ENCODE data around the gene KLHL2. TPM values are rescaled to one million over a fixed set of nuclear protein-coding genes. Genes with fewer than 3 reads are reported as not detected.
"Not testable (repeated sequence)": the region's sequence is repeated elsewhere in the genome, so short reads cannot be mapped to it uniquely, and the experiment has no call there.

Gene KLHL2
- total RNA-seq, 1 experiment from 2014 or later: 12.4 TPM

DNA sequence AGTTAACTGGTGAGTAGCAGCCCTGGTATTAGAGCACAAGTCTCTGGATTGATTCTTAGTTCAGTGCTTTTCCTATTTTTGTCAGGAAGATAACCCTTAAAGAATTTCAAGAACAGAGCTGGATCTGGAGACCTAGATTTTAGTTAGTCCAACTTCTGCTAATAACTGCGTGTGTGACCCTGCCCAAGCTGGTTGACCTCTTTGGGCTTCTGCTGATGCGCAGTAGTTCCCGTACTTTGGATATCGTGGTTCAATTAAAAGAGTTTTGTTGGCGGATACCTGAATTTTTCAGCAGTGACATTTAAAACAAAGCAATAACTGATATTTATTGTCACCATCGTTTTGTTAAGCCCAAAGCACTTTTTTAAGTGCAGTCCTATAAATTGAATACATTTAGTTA is 129.4 kb downstream of the KLHL2 start:
- ATAC-seq (no peak), DNase-seq (ENCODE audit: low spot score) (no peak)
- no peaks in the 10 kb centered on the region for H3K9me3 Mint-ChIP-seq
- CTCF ChIA-PET: interaction anchor here (0.5 to 2.4 kb wide), 2 partner anchors 18 to 205 kb away, joined by 3 to 11 read pairs; no protein-coding TSS in a partner anchor
- H3K36me3 Mint-ChIP-seq: peaks cover 75% of the 10 kb centered on the region
- H3K4me1 Mint-ChIP-seq: peaks cover 34% of the 10 kb centered on the region
- no peaks in the 10 kb centered on the region for H3K27me3 Mint-ChIP-seq (ENCODE audit: low read depth)
- no peak overlapping the region for H3K4me3 Mint-ChIP-seq
- POLR2A ChIA-PET: no interaction called here
- 0 out of 2 replicates have a peak overlapping the region, but pooled peaks have one; percentile 60 for H3K27ac Mint-ChIP-seq
- no peak for TF ChIP-seq NFATC4 (CRISPR knock-in tag; IDR thresholded peaks at IDR 0.05)

DNA sequence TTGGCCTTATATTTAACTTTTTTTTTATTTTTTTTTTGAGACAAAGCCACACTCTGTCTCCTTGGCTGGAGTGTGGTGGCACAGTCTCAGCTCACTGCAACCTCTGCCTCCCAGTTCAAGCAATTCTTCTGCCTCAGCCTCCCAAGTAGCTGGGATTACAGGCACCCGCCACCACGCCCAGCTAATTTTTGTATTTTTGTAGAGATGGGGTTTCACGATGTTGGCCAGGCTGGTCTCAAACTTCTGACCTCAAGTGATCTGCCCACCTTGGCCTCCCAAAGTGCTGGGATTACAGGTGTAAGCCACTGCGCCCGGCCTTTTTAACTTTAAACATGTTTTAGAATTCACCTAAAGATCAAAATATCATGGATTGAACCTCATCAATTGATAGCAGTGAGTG is 135.0 kb downstream of the KLHL2 start:
- ATAC-seq; H3K27me3 Mint-ChIP-seq (ENCODE audit: low read depth); H3K27ac Mint-ChIP-seq; DNase-seq (ENCODE audit: low spot score); H3K4me1 Mint-ChIP-seq; H3K9me3 Mint-ChIP-seq; H3K4me3 Mint-ChIP-seq: not testable (repeated sequence)
- ChIA-PET CTCF (interaction anchor here (1.0 to 7.7 kb wide), 3 partner anchors 9 to 230 kb away, joined by 6 to 123 read pairs (median 10); partner anchors contain the start of gene TMEM192), POLR2A (interaction anchor here (0.6 to 1.4 kb wide), 2 partner anchors 15 to 418 kb away, joined by 3 to 7 read pairs (median 4); partner anchors contain the start of gene MSMO1)
- H3K36me3 Mint-ChIP-seq: peaks cover 41% of the 10 kb centered on the region

DNA sequence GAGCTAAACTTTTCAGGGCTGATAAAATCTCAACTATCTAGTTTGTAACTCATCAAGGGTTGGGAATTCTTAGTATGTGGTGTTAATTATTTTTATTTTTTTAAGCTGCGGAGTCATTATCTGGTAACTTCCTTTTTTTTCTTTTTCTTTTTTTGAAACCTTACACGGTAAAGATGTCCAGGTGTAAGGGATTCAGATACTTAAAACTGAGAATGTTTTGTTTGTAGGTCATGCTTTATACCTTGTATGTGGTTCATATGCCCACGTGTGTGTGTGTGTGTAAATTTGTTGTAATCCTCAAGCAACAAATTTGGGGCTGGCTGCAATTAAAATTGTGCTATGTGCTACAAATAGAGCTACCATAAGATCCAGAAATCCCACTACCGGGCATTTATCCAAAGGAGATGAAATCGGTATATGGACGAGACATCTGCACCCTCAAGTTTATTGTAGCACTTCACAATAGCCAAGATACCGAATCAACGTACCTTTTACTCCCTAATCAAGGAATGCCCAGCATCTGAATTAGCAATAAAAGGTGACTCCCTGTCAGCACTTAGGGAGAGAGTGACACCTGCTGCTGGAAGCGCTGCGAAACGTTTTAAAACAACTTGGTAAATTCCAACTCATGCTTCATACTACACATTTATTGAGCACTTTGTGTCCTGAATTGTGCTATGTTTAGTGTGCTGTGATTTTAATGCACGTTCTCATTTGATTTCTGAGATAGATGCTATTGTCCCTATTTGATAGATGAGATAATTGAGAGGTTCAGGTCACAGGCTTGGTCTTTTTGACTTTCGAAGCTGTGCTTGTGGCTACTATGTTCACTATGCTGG is 136.2 kb downstream of the KLHL2 start:
- Mint-ChIP-seq H3K4me3 (no peak overlapping the region), H3K27ac (0 out of 2 replicates have a peak overlapping the region, but pooled peaks have one; percentile 70), H3K36me3 (peaks cover 33% of the 10 kb centered on the region), H3K9me3 (no peaks in the 10 kb centered on the region), H3K4me1 (no peaks in the 10 kb centered on the region), H3K27me3 (ENCODE audit: low read depth) (no peaks in the 10 kb centered on the region)
- ATAC-seq (peak; percentile 70), DNase-seq (ENCODE audit: low spot score) (no peak)
- 0 out of 2 replicates have a peak, but pooled peaks have one; percentile 29 for TF ChIP-seq ETV6 (CRISPR knock-in tag; IDR thresholded peaks at IDR 0.05)
- TF ChIP-seq ZNF138 (CRISPR knock-in tag; conservative IDR thresholded peaks at IDR 0.05): no peak
- TF ChIP-seq, protein P1, sequence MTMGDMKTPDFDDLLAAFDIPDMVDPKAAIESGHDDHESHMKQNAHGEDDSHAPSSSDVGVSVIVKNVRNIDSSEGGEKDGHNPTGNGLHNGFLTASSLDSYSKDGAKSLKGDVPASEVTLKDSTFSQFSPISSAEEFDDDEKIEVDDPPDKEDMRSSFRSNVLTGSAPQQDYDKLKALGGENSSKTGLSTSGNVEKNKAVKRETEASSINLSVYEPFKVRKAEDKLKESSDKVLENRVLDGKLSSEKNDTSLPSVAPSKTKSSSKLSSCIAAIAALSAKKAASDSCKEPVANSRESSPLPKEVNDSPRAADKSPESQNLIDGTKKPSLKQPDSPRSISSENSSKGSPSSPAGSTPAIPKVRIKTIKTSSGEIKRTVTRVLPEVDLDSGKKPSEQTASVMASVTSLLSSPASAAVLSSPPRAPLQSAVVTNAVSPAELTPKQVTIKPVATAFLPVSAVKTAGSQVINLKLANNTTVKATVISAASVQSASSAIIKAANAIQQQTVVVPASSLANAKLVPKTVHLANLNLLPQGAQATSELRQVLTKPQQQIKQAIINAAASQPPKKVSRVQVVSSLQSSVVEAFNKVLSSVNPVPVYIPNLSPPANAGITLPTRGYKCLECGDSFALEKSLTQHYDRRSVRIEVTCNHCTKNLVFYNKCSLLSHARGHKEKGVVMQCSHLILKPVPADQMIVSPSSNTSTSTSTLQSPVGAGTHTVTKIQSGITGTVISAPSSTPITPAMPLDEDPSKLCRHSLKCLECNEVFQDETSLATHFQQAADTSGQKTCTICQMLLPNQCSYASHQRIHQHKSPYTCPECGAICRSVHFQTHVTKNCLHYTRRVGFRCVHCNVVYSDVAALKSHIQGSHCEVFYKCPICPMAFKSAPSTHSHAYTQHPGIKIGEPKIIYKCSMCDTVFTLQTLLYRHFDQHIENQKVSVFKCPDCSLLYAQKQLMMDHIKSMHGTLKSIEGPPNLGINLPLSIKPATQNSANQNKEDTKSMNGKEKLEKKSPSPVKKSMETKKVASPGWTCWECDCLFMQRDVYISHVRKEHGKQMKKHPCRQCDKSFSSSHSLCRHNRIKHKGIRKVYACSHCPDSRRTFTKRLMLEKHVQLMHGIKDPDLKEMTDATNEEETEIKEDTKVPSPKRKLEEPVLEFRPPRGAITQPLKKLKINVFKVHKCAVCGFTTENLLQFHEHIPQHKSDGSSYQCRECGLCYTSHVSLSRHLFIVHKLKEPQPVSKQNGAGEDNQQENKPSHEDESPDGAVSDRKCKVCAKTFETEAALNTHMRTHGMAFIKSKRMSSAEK (CRISPR knock-in tag; IDR thresholded peaks at IDR 0.05; ENCODE audit: borderline replicate concordance): peak; percentile 10; the same call in 1 of the 2 replicates
- 0 out of 2 replicates have a peak, but pooled peaks have one; percentile 52 for TF ChIP-seq PRRX2 (CRISPR knock-in tag; IDR thresholded peaks at IDR 0.05)
- TF ChIP-seq, protein P2, sequence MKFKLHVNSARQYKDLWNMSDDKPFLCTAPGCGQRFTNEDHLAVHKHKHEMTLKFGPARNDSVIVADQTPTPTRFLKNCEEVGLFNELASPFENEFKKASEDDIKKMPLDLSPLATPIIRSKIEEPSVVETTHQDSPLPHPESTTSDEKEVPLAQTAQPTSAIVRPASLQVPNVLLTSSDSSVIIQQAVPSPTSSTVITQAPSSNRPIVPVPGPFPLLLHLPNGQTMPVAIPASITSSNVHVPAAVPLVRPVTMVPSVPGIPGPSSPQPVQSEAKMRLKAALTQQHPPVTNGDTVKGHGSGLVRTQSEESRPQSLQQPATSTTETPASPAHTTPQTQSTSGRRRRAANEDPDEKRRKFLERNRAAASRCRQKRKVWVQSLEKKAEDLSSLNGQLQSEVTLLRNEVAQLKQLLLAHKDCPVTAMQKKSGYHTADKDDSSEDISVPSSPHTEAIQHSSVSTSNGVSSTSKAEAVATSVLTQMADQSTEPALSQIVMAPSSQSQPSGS (CRISPR knock-in tag; IDR thresholded peaks at IDR 0.05; ENCODE audit: borderline replicate concordance, low read depth): no peak
- TF ChIP-seq, protein P3, sequence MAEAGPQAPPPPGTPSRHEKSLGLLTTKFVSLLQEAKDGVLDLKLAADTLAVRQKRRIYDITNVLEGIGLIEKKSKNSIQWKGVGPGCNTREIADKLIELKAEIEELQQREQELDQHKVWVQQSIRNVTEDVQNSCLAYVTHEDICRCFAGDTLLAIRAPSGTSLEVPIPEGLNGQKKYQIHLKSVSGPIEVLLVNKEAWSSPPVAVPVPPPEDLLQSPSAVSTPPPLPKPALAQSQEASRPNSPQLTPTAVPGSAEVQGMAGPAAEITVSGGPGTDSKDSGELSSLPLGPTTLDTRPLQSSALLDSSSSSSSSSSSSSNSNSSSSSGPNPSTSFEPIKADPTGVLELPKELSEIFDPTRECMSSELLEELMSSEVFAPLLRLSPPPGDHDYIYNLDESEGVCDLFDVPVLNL (CRISPR knock-in tag; IDR thresholded peaks at IDR 0.05; ENCODE audit: borderline replicate concordance, low read depth): no peak
- TF ChIP-seq ZNF416 (CRISPR knock-in tag; IDR thresholded peaks at IDR 0.05): no peak
- no peak for TF ChIP-seq SMAD3 (CRISPR knock-in tag; IDR thresholded peaks at IDR 0.05; ENCODE audit: borderline replicate concordance)
- TF ChIP-seq, protein P4, sequence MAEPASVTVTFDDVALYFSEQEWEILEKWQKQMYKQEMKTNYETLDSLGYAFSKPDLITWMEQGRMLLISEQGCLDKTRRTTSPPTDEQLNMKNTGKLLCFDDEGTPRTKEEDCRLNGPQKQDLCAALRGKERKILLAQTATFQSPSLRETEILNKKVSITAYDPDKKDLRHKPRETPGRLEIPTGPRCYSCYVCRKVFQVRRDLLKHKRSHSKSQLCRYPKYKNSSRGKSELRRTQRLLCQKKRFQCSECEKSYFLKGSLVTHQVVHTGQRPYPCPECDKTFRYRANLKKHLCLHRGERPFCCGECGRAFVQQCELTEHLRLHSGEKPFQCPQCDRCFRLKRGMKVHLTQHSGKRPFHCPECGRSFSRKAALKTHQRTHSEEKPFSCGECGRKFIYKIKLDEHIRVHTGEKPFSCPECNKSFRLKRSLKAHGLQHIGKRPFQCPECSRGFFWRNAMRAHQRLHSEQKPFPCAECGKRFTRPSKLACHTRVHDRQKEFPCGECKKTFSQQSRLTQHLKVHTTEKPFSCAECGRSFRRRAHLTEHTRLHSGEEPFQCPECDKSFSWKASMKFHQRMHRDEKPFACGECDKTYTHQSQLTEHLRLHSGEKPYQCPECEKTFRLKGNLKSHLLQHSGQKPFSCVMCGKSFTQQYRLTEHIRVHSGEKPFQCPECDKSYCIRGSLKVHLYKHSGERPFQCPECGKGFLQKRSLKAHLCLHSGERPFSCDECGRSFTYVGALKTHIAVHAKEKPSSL (CRISPR knock-in tag; conservative IDR thresholded peaks at IDR 0.05): no peak
- TF ChIP-seq, protein P5, sequence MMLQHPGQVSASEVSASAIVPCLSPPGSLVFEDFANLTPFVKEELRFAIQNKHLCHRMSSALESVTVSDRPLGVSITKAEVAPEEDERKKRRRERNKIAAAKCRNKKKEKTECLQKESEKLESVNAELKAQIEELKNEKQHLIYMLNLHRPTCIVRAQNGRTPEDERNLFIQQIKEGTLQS (CRISPR knock-in tag; conservative IDR thresholded peaks at IDR 0.05): no peak
- CTCF ChIA-PET: interaction anchor here (0.6 to 7.7 kb wide), 7 partner anchors 12 to 246 kb away, joined by 3 to 123 read pairs (median 5); partner anchors contain the start of genes CPE and TMEM192
- POLR2A ChIA-PET: interaction anchor here (1.4 kb wide), 1 partner anchor 16 kb away, joined by 7 read pairs; the partner anchor contains the start of gene MSMO1

Data from WTC11 (cell line).